Natural killer cell (primary cell): Measurements from ENCODE around the gene ANTKMT. TPM values are rescaled to one million over a fixed set of nuclear protein-coding genes. Genes with fewer than 3 reads are reported as not detected.
A peak's percentile ranks its signal among the peaks of the same experiment; 100 is the strongest.
"Not testable (repeated sequence)": the region's sequence is repeated elsewhere in the genome, so short reads cannot be mapped to it uniquely, and the experiment has no call there.

Source experiments
- ATAC-seq, 3 donors: fragments of 150-1000 bp in 2 of 3; fragments of 200-7000 bp in 1 of 3; cut with Tn5 transposase; 1 replicate in 1 of 3; 2 replicates in 2 of 3; pipeline ENCODE4 v1.10.0; 2021; ENCODE audit warnings: mild to moderate bottlenecking in 2 of 3, moderate library complexity in 2 of 3
- DNase-seq, 2 donors: peaks; one replicate each; pipeline versions ENCODE4 v3.0.0 to v3.0.0-alpha.2; 2013 to 2021; ENCODE audit warnings: mixed read lengths in 1 of 2
- H3K27ac ChIP-seq: one replicate; pipeline ENCODE4 v1.5.1; 2013; ENCODE audit warnings: mild to moderate bottlenecking, low read length
- H3K27me3 ChIP-seq: one replicate; pipeline ENCODE4 v1.6.1; 2013; ENCODE audit warnings: low read length; ENCODE audit not compliant: control insufficient read depth, insufficient read depth
- H3K36me3 ChIP-seq: one replicate; pipeline ENCODE4 v1.6.1; 2013; ENCODE audit warnings: low read length; ENCODE audit not compliant: control insufficient read depth, insufficient read depth
- H3K4me1 ChIP-seq: one replicate; pipeline ENCODE4 v1.6.1; 2013; ENCODE audit warnings: low read length; ENCODE audit not compliant: control insufficient read depth, insufficient read depth
- H3K4me3 ChIP-seq: one replicate; pipeline ENCODE4 v1.5.1; 2013; ENCODE audit warnings: low read length
- H3K9me3 ChIP-seq: one replicate; pipeline ENCODE4 v1.6.1; 2013; ENCODE audit warnings: low read length; ENCODE audit not compliant: control insufficient read depth, insufficient read depth
- H3K27ac Mint-ChIP-seq, 2 donors: one replicate each; pipeline ENCODE4 v1.8.0; 2022; ENCODE audit warnings: mild to moderate bottlenecking in 2 of 2, mixed read lengths in 2 of 2, moderate library complexity in 1 of 2
- H3K27me3 Mint-ChIP-seq, 2 donors: one replicate each; pipeline ENCODE4 v1.8.0; 2022; ENCODE audit warnings: low read depth in 2 of 2, mixed read lengths in 2 of 2
- H3K36me3 Mint-ChIP-seq: one replicate; pipeline ENCODE4 v1.8.0; 2022; ENCODE audit warnings: mixed read lengths
- H3K4me1 Mint-ChIP-seq, 2 donors: one replicate each; pipeline ENCODE4 v1.8.0; 2022; ENCODE audit warnings: mixed read lengths in 2 of 2
- H3K4me3 Mint-ChIP-seq: one replicate; pipeline ENCODE4 v1.8.0; 2022; ENCODE audit warnings: mild to moderate bottlenecking, moderate library complexity, mixed read lengths
- H3K9me3 Mint-ChIP-seq, 2 donors: one replicate each; pipeline ENCODE4 v1.8.0; 2022; ENCODE audit warnings: mixed read lengths in 2 of 2
- WGBS: methylation state at CpG from one replicate; pipeline ENCODE4 v1.1.7; 2013; ENCODE audit warnings: missing lambda C conversion rate; ENCODE audit not compliant: insufficient coverage; 5-methylcytosine and 5-hydroxymethylcytosine counted together
- intact Hi-C: fragments of 100-400 bp; cut with micrococcal nuclease; formaldehyde crosslinking; loops from one replicate; pipeline ENCODE4 v1.14.2; 2022
- total RNA-seq, 4 donors: library from RNA; stranded (reverse); fragments of 120-200 nt in 1 of 4; gene quantifications; one replicate each; pipeline versions ENCODE4 v1.2.3 to v1.2.4, GENCODE V29; 2013 to 2022
- TF ChIP-seq, protein P1 (sequence below): fragments of 200-600 bp; IDR thresholded peaks from one replicate; pipeline ENCODE4 v1.8.0; 2022; ENCODE audit warnings: antibody characterized with exemption

ANTKMT gene
- total RNA-seq, 3 donors from 2014 or later (not counting 1 experiment from before 2014, with no cell fraction given): 33.7 to 39.0 (median 37.7) TPM

DNA sequence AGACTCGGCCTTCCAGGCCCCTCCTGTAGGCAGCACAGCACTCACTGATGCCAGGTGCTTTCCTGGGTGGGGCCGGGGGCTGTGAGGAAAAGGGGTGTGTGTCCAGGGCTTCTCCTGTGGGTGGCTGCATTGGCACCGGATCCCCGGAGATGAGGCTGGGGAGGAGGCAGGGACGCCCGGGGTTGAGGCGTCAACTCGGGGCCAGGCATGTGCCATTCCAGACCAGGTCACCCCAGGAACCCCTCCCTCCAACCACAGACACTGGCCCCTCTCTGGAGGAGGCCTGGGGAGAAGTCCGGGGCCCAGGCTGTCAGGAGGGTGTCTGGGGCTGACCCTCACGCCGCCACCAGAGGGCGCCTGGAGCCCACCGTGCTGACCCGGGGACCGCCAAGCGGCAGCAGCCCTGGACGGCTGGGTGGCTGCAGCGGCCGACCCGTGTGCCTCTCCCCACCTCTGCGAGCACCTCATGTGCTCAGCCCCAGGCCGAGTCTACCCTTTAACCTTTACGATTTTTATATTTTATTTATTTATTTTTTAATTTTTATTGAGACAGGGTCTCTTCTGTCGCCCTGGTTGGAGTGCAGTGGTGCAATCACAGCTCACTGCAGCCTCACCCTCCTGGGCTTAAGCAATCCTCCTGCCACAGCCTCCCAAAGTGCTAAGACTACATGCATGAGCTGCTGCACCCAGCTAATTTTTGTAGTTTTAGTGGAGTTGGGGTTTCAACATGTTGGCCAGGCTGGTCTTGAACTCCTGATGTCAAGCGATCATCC is 9.2 kb upstream of the ANTKMT start:
- Histone ChIP-seq H3K4me1 (peaks cover 16% of the 10 kb centered on the region), H3K4me3 (no peak overlapping the region), H3K27ac (no peak overlapping the region), H3K36me3 (no peaks in the 10 kb centered on the region), H3K9me3 (no peaks in the 10 kb centered on the region), H3K27me3 (peaks cover 27% of the 10 kb centered on the region)
- Mint-ChIP-seq H3K36me3 (no peaks in the 10 kb centered on the region), H3K4me1 (peaks cover 0 to 9% of the 10 kb centered on the region in 2 donors), H3K27me3 (peaks cover 8 to 14% of the 10 kb centered on the region in 2 donors), H3K9me3 (no peaks in the 10 kb centered on the region), H3K4me3 (no peak overlapping the region), H3K27ac (no peak overlapping the region)
- WGBS: 6% methylated on average over 21 of the region's 25 CpGs
- ATAC-seq (peak; percentile 63 to 79 (median 64)), DNase-seq (peak; percentile 82 to 89)
- intact Hi-C loops: loop anchor here (2.0 to 10.0 kb wide), 2 partner anchors 73 to 343 kb away; no protein-coding TSS in a partner anchor
- TF ChIP-seq, protein P1, sequence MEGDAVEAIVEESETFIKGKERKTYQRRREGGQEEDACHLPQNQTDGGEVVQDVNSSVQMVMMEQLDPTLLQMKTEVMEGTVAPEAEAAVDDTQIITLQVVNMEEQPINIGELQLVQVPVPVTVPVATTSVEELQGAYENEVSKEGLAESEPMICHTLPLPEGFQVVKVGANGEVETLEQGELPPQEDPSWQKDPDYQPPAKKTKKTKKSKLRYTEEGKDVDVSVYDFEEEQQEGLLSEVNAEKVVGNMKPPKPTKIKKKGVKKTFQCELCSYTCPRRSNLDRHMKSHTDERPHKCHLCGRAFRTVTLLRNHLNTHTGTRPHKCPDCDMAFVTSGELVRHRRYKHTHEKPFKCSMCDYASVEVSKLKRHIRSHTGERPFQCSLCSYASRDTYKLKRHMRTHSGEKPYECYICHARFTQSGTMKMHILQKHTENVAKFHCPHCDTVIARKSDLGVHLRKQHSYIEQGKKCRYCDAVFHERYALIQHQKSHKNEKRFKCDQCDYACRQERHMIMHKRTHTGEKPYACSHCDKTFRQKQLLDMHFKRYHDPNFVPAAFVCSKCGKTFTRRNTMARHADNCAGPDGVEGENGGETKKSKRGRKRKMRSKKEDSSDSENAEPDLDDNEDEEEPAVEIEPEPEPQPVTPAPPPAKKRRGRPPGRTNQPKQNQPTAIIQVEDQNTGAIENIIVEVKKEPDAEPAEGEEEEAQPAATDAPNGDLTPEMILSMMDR: peak; percentile 95

DNA sequence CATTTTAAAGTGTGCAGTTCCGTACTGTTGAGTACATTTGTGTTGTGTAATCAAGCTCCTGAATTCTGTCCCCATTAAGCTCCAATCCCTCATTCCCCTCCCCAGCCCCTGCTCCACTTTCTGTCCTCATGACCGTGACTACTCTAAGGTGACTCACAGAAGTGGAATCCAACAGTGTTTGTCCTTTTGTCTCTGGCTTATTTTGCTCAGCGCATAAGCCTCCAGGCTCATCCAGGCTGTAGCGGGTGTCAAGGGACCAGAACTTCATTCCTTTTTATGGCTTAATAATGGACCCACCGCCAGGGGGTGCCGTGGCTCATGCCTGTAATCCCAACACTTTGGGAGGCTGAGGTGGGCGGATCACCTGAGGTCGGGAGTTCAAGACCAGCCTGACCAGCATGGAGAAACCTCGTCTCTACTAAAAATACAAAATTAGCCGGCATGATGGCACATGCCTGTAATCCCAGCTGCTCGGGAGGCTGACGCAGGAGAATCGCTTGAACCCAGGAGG is 8.2 kb upstream of the ANTKMT start:
- Histone ChIP-seq H3K27me3 (peaks cover 27% of the 10 kb centered on the region), H3K4me1 (peaks cover 16% of the 10 kb centered on the region)
- not testable (repeated sequence) for H3K4me3 Mint-ChIP-seq, H3K4me1 Mint-ChIP-seq, H3K36me3 Mint-ChIP-seq, H3K36me3 ChIP-seq, H3K27ac Mint-ChIP-seq, H3K9me3 ChIP-seq, H3K9me3 Mint-ChIP-seq, ATAC-seq, H3K27me3 Mint-ChIP-seq, H3K27ac ChIP-seq, H3K4me3 ChIP-seq
- 52% methylated on average over 13 of the region's 13 CpGs for WGBS
- TF ChIP-seq, protein P1: peak; percentile 25
- peak in 1 of 2 donors; percentile 68 for DNase-seq
- intact Hi-C loops: loop anchor here (10.0 kb wide), 1 partner anchor 342 kb away; no protein-coding TSS in a partner anchor

DNA sequence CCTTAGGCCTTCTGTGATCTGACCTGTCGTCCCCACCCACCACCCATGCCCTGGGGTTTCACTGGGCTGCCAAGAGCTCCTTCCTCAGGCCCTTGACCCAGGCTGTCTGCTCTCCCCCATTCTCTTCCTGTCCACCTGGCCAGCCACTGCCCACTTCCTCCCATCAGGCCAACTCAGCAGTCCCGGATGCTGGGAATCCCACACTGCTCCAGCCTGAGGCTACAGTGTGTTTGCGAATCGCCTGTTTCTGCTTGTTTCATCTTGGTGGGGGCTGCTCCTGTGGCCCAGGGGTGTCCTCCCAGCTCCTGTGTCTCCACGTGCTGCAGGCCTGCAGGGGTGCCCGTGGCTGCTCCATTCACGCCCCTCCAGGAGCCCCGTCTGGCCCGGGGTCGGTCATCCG is 6.9 kb upstream of the ANTKMT start:
- 66% methylated on average over 11 of the region's 11 CpGs for WGBS
- intact Hi-C loops: loop anchor here (2.0 to 10.0 kb wide), 2 partner anchors 27 to 341 kb away; partner anchors contain the start of gene CIAO3
- no peak for ATAC-seq

More for the DNA sequence above, 6.9 kb upstream of the ANTKMT start:
- TF ChIP-seq, protein P1: no peak
- H3K27me3 ChIP-seq: peaks cover 17% of the 10 kb centered on the region
- H3K36me3 Mint-ChIP-seq: no peaks in the 10 kb centered on the region
- H3K4me1 ChIP-seq: peaks cover 19% of the 10 kb centered on the region
- no peak overlapping the region for H3K4me3 Mint-ChIP-seq
- DNase-seq: no peak
- H3K36me3 ChIP-seq: no peaks in the 10 kb centered on the region
- no peak overlapping the region for H3K27ac Mint-ChIP-seq
- peaks cover 0 to 12% of the 10 kb centered on the region in 2 donors for H3K4me1 Mint-ChIP-seq
- no peak overlapping the region for H3K4me3 ChIP-seq
- H3K27me3 Mint-ChIP-seq: peaks cover 0 to 4% of the 10 kb centered on the region in 2 donors
- H3K9me3 Mint-ChIP-seq: no peaks in the 10 kb centered on the region
- H3K27ac ChIP-seq: no peak overlapping the region
- no peaks in the 10 kb centered on the region for H3K9me3 ChIP-seq
